GM12878 (cell line): ENCODE results near the gene C11orf52. TPM values are rescaled to one million over a fixed set of nuclear protein-coding genes. Genes with fewer than 3 reads are reported as not detected.

Experiments used
- ATAC-seq: fragments of 200-7000 bp; cut with Tn5 transposase; 3 replicates; pipeline ENCODE4 v1.9.1; 2020; ENCODE audit warnings: mild to moderate bottlenecking, moderate library complexity
- BruUV-seq: library from RNA; stranded (reverse); fragments of 400-500 nt; replicated peaks from 2 replicates; lab custom pipeline; 2021; lab: Mats Ljungman, UMichigan
- CTCF ChIA-PET: fragments of 300-600 bp; sonication (Branson Sonifier 250); formaldehyde crosslinking; extraction: SDS; loops from one replicate; lab custom pipeline; 2021; ENCODE audit warnings: inconsistent platforms; lab: Yijun Ruan, JAX
- POLR2A ChIA-PET: fragments of 350-600 bp; formaldehyde crosslinking; extraction: SDS; loops from one replicate; lab custom pipeline; 2021; ENCODE audit warnings: inconsistent platforms; lab: Charles Lee
- RAD21 ChIA-PET: fragments of 300-600 bp; sonication (Branson Sonifier 250); formaldehyde crosslinking; loops from one replicate; lab custom pipeline; 2023; ENCODE audit warnings: antibody characterized with exemption; ENCODE audit not compliant: unreplicated experiment; lab: Charles Lee
- SMC1A ChIA-PET: fragments of 300-600 bp; sonication (Branson Sonifier 250); formaldehyde crosslinking; loops from one replicate; lab custom pipeline; 2023; ENCODE audit not compliant: unreplicated experiment, uncharacterized antibody; lab: Charles Lee
- DNase-seq: peaks from one replicate; pipeline ENCODE4 v3.0.0-alpha.2; 2011; ENCODE audit warnings: low read depth, low spot score
- FAIRE-seq: peaks from 3 replicates; lab custom pipeline; 2011; peaks lifted over from hg19 to GRCh38; lab: Jason Lieb, UNC
- H2AFZ ChIP-seq: 2 replicates; pipeline ENCODE4 v1.6.0; 2011; ENCODE audit warnings: low read depth, low read length, control low read depth; ENCODE audit not compliant: control insufficient read depth
- H3K27ac ChIP-seq: 2 replicates; pipeline ENCODE4 v1.5.1; 2011; ENCODE audit warnings: control low read depth; ENCODE audit not compliant: control insufficient read depth, insufficient read depth
- H3K27me3 ChIP-seq, 2 experiments: replicated peaks in 1 of 2; 2 replicates each; pipeline versions ENCODE4 v1.6.0 to v1.6.1; 2011; ENCODE audit warnings: low read length in 1 of 2; ENCODE audit not compliant: control insufficient read depth in 2 of 2, insufficient read depth in 2 of 2
- H3K36me3 ChIP-seq, 2 experiments: 2 replicates each; pipeline ENCODE4 v1.5.1; 2011; ENCODE audit warnings: low read length in 1 of 2; ENCODE audit not compliant: control insufficient read depth in 2 of 2, insufficient read depth in 2 of 2
- H3K4me1 ChIP-seq: 2 replicates; pipeline ENCODE4 v1.6.1; 2011; ENCODE audit warnings: mild to moderate bottlenecking, low read length, moderate library complexity, mixed read lengths; ENCODE audit not compliant: control insufficient read depth, insufficient read depth
- H3K4me2 ChIP-seq: 2 replicates; pipeline ENCODE4 v1.6.0; 2011; ENCODE audit warnings: control low read depth; ENCODE audit not compliant: control insufficient read depth, insufficient read depth
- H3K4me3 ChIP-seq: fragments of 200-600 bp; sonication (generic); 2 replicates; pipeline ENCODE4 v1.5.1; 2016
- H3K79me2 ChIP-seq: 2 replicates; pipeline ENCODE4 v1.6.0; 2011; ENCODE audit warnings: low read length; ENCODE audit not compliant: control insufficient read depth, insufficient read depth
- H3K9ac ChIP-seq: 2 replicates; pipeline ENCODE4 v1.8.0; 2011; ENCODE audit warnings: low read length, control low read depth, mixed read lengths; ENCODE audit not compliant: control insufficient read depth, insufficient read depth
- H3K9me3 ChIP-seq: replicated peaks from 3 replicates; pipeline ENCODE4 v1.5.1; 2011; ENCODE audit warnings: mild to moderate bottlenecking, low read length; ENCODE audit not compliant: control insufficient read depth, insufficient read depth
- H4K20me1 ChIP-seq: 2 replicates; pipeline ENCODE4 v1.6.0; 2011; ENCODE audit not compliant: control insufficient read depth, insufficient read depth
- CREB1 ChIP-seq: IDR thresholded peaks from 2 replicates; pipeline ENCODE4 v1.6.1; 2012; ENCODE audit warnings: low read depth, mild to moderate bottlenecking, inconsistent platforms
- CREM ChIP-seq: IDR thresholded peaks from 2 replicates; pipeline ENCODE4 v1.6.1; 2014; ENCODE audit warnings: antibody characterized with exemption, low read depth
- ESRRA ChIP-seq: IDR thresholded peaks from 2 replicates; pipeline ENCODE4 v1.6.1; 2012; ENCODE audit warnings: mild to moderate bottlenecking, low read length, improper control_type of control experiment
- MEF2A ChIP-seq: IDR thresholded peaks from 2 replicates; pipeline ENCODE4 v1.6.1; 2011; ENCODE audit warnings: low read depth, mild to moderate bottlenecking, low read length, moderate library complexity; ENCODE audit not compliant: insufficient read depth
- POLR2A ChIP-seq: IDR thresholded peaks from 2 replicates; pipeline ENCODE4 v1.6.1; 2011; ENCODE audit warnings: low read depth, mild to moderate bottlenecking, low read length
- RB1 ChIP-seq: fragments of 450-650 bp; formaldehyde crosslinking; IDR thresholded peaks from 2 replicates; pipeline ENCODE4 v1.6.1; 2017; ENCODE audit warnings: mild to moderate bottlenecking, borderline replicate concordance
- SMC3 ChIP-seq: IDR thresholded peaks from 2 replicates; pipeline ENCODE4 v1.6.1; 2011; ENCODE audit warnings: low read length, improper control_type of control experiment, borderline replicate concordance
- STAT3 ChIP-seq: IDR thresholded peaks from 2 replicates; pipeline ENCODE4 v1.6.1; 2011; ENCODE audit warnings: low read depth, low read length, improper control_type of control experiment
- SUZ12 ChIP-seq: fragments of 200-600 bp; sonication (generic); IDR thresholded peaks from one replicate; pipeline ENCODE4 v1.6.1; 2018; ENCODE audit warnings: antibody characterized with exemption, mild to moderate bottlenecking; ENCODE audit not compliant: unreplicated experiment
- ZBED1 ChIP-seq: IDR thresholded peaks from 2 replicates; pipeline ENCODE4 v1.6.1; 2016; ENCODE audit warnings: borderline replicate concordance
- ZBTB11 ChIP-seq: fragments of 450-650 bp; formaldehyde crosslinking; IDR thresholded peaks from 2 replicates; pipeline ENCODE4 v1.5.0; 2022; ENCODE audit warnings: mild to moderate bottlenecking, missing genetic modification characterization
- ZNF592 ChIP-seq: fragments of 450-650 bp; IDR thresholded peaks from 2 replicates; pipeline ENCODE4 v1.6.1; 2017; ENCODE audit warnings: mild to moderate bottlenecking, moderate library complexity
- WGBS: methylation state at CpG from one replicate; pipeline ENCODE4 v1.1.6; 2016; ENCODE audit warnings: low lambda C conversion rate; ENCODE audit not compliant: insufficient replicate concordance, insufficient coverage; ENCODE audit errors: missing lambda C conversion rate; 5-methylcytosine and 5-hydroxymethylcytosine counted together
- in situ Hi-C: fragments of 300-500 bp; cut with MboI; formaldehyde crosslinking; loops from 9 replicates; pipeline ENCODE4 v1.14.3; 2018; ENCODE audit warnings: mixed read lengths
- intact Hi-C: fragments of 100-400 bp; cut with micrococcal nuclease; formaldehyde crosslinking; loops from one replicate; pipeline ENCODE4 v1.14.2; 2022; ENCODE audit not compliant: unreplicated experiment
- polyA plus RNA-seq, 11 experiments: library from polyadenylated mRNA; depleted of rRNA in 4 of 11; unstranded in 6 of 11; stranded (reverse) in 5 of 11; fragments of >200 nt; fragmentation: Nextera tagmentation in 4 of 11; fragmentation: Illumina TruSeq in 1 of 11; extraction: Ambion mirVana in 4 of 11; extraction: Trizol in 1 of 11; gene quantifications; 1 replicate in 1 of 11; 2 replicates in 10 of 11; pipeline versions ENCODE4 v1.2.1 to v1.2.3, GENCODE V29; 2011 to 2016; ENCODE audit warnings: inconsistent platforms in 2 of 11, missing spikeins in 2 of 11, low read depth in 1 of 11
- total RNA-seq, 4 experiments: library from RNA; depleted of rRNA in 3 of 4; stranded (reverse); fragments of >200 nt in 3 of 4; fragmentation: Illumina TruSeq in 1 of 4; extraction: Trizol in 1 of 4; gene quantifications; 2 replicates each; pipeline versions ENCODE4 v1.2.1 to v1.2.3, GENCODE V29; 2013 to 2021
- TF ChIP-seq, protein P1 (sequence below): fragments of 450-650 bp; IDR thresholded peaks from 2 replicates; pipeline ENCODE4 v1.6.1; 2017; ENCODE audit warnings: mild to moderate bottlenecking
- TF ChIP-seq, protein P2 (sequence below): fragments of 450-650 bp; IDR thresholded peaks from 2 replicates; pipeline ENCODE4 v1.6.1; 2014; ENCODE audit warnings: mild to moderate bottlenecking

The C11orf52 gene
- total and polyA plus RNA-seq, 10 of the 15 experiments (the other 5 are each of a cell fraction or from before 2014, with no cell fraction given) = not detected

GRCh38 chr11:111870113-111870512 lies 48.6 kb upstream of the C11orf52 start:
- no peak overlapping the region; the same call in 1 of the 2 replicates for H3K27ac ChIP-seq
- peak overlapping the region; percentile 64; the same call in 1 of the 2 replicates for H3K9ac ChIP-seq
- ATAC-seq (no peak), DNase-seq (no peak), FAIRE-seq (no peak)
- H3K4me1 ChIP-seq = peaks cover 4% of the 10 kb centered on the region; the same call in 1 of the 2 replicates
- peaks cover 0 to 10% of the 10 kb centered on the region in 2 experiments; a peak in 1 of 4 replicates for H3K36me3 ChIP-seq
- in situ Hi-C loops (no loop called here), intact Hi-C loops (loop anchor here (10.0 kb wide), 1 partner anchor 355 kb away; the partner anchor contains the start of gene PTS)
- POLR2A ChIA-PET = interaction anchor here (0.6 to 1.1 kb wide), 3 partner anchors 39 to 1185 kb away, joined by 4 to 7 read pairs (median 4); no protein-coding TSS in a partner anchor
- H3K27me3 ChIP-seq = no peaks in the 10 kb centered on the region
- no peaks in the 10 kb centered on the region for H4K20me1 ChIP-seq
- H3K79me2 ChIP-seq = peaks cover 10% of the 10 kb centered on the region
- WGBS = 100% methylated on average over 1 of the region's 1 CpG
- H3K4me3 ChIP-seq = peak overlapping the region; percentile 34; the same call in 1 of the 2 replicates
- CTCF ChIA-PET = interaction anchor here (0.6 to 3.2 kb wide), 10 partner anchors 8 to 196 kb away, joined by 3 to 21 read pairs (median 4); partner anchors contain the start of genes CFAP68 and FDXACB1
- H3K9me3 ChIP-seq = no peaks in the 10 kb centered on the region
- RAD21 ChIA-PET = interaction anchor here (0.7 to 2.5 kb wide), 10 partner anchors 10 to 717 kb away, joined by 3 to 13 read pairs (median 4); partner anchors contain the start of gene CFAP68
- no peak overlapping the region for H2AFZ ChIP-seq
- SMC1A ChIA-PET = interaction anchor here (0.6 to 3.2 kb wide), 10 partner anchors 9 to 203 kb away, joined by 3 to 14 read pairs (median 4); no protein-coding TSS in a partner anchor
- H3K4me2 ChIP-seq = peak overlapping the region; percentile 91
- no TSS peak for BruUV-seq
- TF ChIP-seq, protein P1, sequence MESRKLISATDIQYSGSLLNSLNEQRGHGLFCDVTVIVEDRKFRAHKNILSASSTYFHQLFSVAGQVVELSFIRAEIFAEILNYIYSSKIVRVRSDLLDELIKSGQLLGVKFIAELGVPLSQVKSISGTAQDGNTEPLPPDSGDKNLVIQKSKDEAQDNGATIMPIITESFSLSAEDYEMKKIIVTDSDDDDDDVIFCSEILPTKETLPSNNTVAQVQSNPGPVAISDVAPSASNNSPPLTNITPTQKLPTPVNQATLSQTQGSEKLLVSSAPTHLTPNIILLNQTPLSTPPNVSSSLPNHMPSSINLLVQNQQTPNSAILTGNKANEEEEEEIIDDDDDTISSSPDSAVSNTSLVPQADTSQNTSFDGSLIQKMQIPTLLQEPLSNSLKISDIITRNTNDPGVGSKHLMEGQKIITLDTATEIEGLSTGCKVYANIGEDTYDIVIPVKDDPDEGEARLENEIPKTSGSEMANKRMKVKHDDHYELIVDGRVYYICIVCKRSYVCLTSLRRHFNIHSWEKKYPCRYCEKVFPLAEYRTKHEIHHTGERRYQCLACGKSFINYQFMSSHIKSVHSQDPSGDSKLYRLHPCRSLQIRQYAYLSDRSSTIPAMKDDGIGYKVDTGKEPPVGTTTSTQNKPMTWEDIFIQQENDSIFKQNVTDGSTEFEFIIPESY = no peak
- TF ChIP-seq MEF2A (no peak), ZBTB11 (no peak), SMC3 (no peak), ZBED1 (no peak), RB1 (no peak), ESRRA (no peak), STAT3 (no peak), POLR2A (no peak), CREB1 (no peak), ZNF592 (no peak), SUZ12 (no peak), CREM (no peak)
- TF ChIP-seq, protein P2, sequence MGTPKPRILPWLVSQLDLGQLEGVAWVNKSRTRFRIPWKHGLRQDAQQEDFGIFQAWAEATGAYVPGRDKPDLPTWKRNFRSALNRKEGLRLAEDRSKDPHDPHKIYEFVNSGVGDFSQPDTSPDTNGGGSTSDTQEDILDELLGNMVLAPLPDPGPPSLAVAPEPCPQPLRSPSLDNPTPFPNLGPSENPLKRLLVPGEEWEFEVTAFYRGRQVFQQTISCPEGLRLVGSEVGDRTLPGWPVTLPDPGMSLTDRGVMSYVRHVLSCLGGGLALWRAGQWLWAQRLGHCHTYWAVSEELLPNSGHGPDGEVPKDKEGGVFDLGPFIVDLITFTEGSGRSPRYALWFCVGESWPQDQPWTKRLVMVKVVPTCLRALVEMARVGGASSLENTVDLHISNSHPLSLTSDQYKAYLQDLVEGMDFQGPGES = no peak
